Retinal pigment epithelial cell (primary cell): ENCODE measurements around the gene RCN1.

Experiments
- DNase-seq: peaks from one replicate; pipeline ENCODE4 v3.0.0-alpha.2; 2010; ENCODE audit warnings: low read depth
- H3K4me3 ChIP-seq: 2 replicates; pipeline ENCODE4 v1.5.1; 2011; ENCODE audit warnings: mild to moderate bottlenecking, low read length, control low read depth, moderate library complexity
- CTCF ChIP-seq: conservative IDR thresholded peaks from 2 replicates; pipeline ENCODE4 v1.5.1; 2011; ENCODE audit warnings: low read depth, low read length, control low read depth, inconsistent platforms

The RCN1 gene

GRCh38 chr11:32080361-32080980 lies 10.4 kb upstream of the RCN1 start:
- no peak for TF ChIP-seq CTCF
- H3K4me3 ChIP-seq = no peak overlapping the region
- no peak for DNase-seq

GRCh38 chr11:32081129-32081641 lies 9.7 kb upstream of the RCN1 start:
- TF ChIP-seq CTCF = no peak

GRCh38 chr11:32081901-32082300 lies 9.0 kb upstream of the RCN1 start:
- no peak overlapping the region for H3K4me3 ChIP-seq
- TF ChIP-seq CTCF = no peak
- DNase-seq = no peak

More at GRCh38 chr11:32081129-32081641, 9.7 kb upstream of the RCN1 start:
- no peak overlapping the region for H3K4me3 ChIP-seq
- DNase-seq = peak; percentile 36

- no peak for TF ChIP-seq CTCF
- DNase-seq = no peak
These were observed 8.4 kb upstream of the RCN1 start for GRCh38 chr11:32082346-32082986.

GRCh38 chr11:32087597-32087996 lies 3.3 kb upstream of the RCN1 start:
- H3K4me3 ChIP-seq = no peak overlapping the region
- no peak for DNase-seq
- TF ChIP-seq CTCF = no peak

More at GRCh38 chr11:32082346-32082986, 8.4 kb upstream of the RCN1 start:
- no peak overlapping the region for H3K4me3 ChIP-seq

- H3K4me3 ChIP-seq = peak overlapping the region; percentile 11
- peak; percentile 46 for DNase-seq
- no peak for TF ChIP-seq CTCF
These were observed 2.5 kb upstream of the RCN1 start for GRCh38 chr11:32088117-32088941.
